ENCODE measurements around the gene BGLAP.

GRCh38 chr1:156246781-156247459 is 4.9 kb downstream of the BGLAP start:
- TF ChIP-seq POLR2A (IDR thresholded peaks at IDR 0.05) (no peak), POLR2AphosphoS5 (IDR thresholded peaks at IDR 0.05) (no peak)

Data from transverse colon (tissue), 3 donors.